Skeletal muscle tissue (tissue), 4 donors: ENCODE data around the gene HDAC3. TPM values are rescaled to one million over a fixed set of nuclear protein-coding genes. Genes with fewer than 3 reads are reported as not detected.
"Not testable (repeated sequence)": the region's sequence is repeated elsewhere in the genome, so short reads cannot be mapped to it uniquely, and the experiment has no call there.

ENCODE experiments used
- H3K27ac ChIP-seq: one replicate; pipeline ENCODE4 v1.7.0; 2013; ENCODE audit warnings: mild to moderate bottlenecking, low read depth, low read length, inconsistent platforms
- H3K27me3 ChIP-seq, 3 donors: one replicate each; pipeline ENCODE4 v1.7.0; 2013; ENCODE audit warnings: low read length in 3 of 3; ENCODE audit not compliant: control insufficient read depth in 3 of 3, insufficient read depth in 3 of 3
- H3K36me3 ChIP-seq, 3 donors: one replicate each; pipeline ENCODE4 v1.7.0; 2013; ENCODE audit warnings: low read length in 3 of 3; ENCODE audit not compliant: control insufficient read depth in 3 of 3, insufficient read depth in 3 of 3
- H3K4me1 ChIP-seq, 3 donors: one replicate each; pipeline ENCODE4 v1.7.0; 2013; ENCODE audit warnings: low read length in 3 of 3, mild to moderate bottlenecking in 3 of 3; ENCODE audit not compliant: control insufficient read depth in 3 of 3, insufficient read depth in 3 of 3
- H3K4me3 ChIP-seq, 3 donors: one replicate each; pipeline ENCODE4 v1.7.0; 2013; ENCODE audit warnings: low read length in 3 of 3
- H3K9ac ChIP-seq, 3 donors: one replicate each; pipeline ENCODE4 v1.7.0; 2013; ENCODE audit warnings: low read length in 3 of 3, mild to moderate bottlenecking in 3 of 3, moderate library complexity in 2 of 3, low read depth in 1 of 3
- H3K9me3 ChIP-seq, 3 donors: one replicate each; pipeline ENCODE4 v1.7.0; 2013; ENCODE audit warnings: low read length in 3 of 3; ENCODE audit not compliant: control insufficient read depth in 3 of 3
- total RNA-seq: library from RNA; depleted of rRNA; stranded (reverse); fragments of >200 nt; gene quantifications from one replicate; pipeline ENCODE4 v1.2.3, GENCODE V29; 2014
- donor health status: Osteomylitis.

The HDAC3 gene
- total RNA-seq, 1 donor from 2014 or later, result 40.7 TPM

GRCh38 chr5:141609921-141610320 is 26.7 kb downstream of the HDAC3 start:
- H3K27me3 ChIP-seq, H3K27ac ChIP-seq, H3K36me3 ChIP-seq, H3K4me3 ChIP-seq, H3K9me3 ChIP-seq, H3K9ac ChIP-seq: not testable (repeated sequence)
- peaks cover 15 to 31% (median 27%) of the 10 kb centered on the region in 3 donors for H3K4me1 ChIP-seq

- Histone ChIP-seq H3K36me3 (no peaks in the 10 kb centered on the region), H3K4me1 (peaks cover 23 to 36% (median 28%) of the 10 kb centered on the region in 3 donors), H3K27ac (no peak overlapping the region)
Observed at GRCh38 chr5:141609044-141609443, 27.6 kb downstream of the HDAC3 start.

GRCh38 chr5:141608557-141608956 is 28.1 kb downstream of the HDAC3 start:
- Histone ChIP-seq H3K27me3 (no peaks in the 10 kb centered on the region), H3K9ac (no peak overlapping the region), H3K4me1 (peaks cover 25 to 37% (median 29%) of the 10 kb centered on the region in 3 donors), H3K9me3 (no peaks in the 10 kb centered on the region), H3K27ac (no peak overlapping the region), H3K4me3 (no peak overlapping the region), H3K36me3 (no peaks in the 10 kb centered on the region)

More at GRCh38 chr5:141609044-141609443, 27.6 kb downstream of the HDAC3 start:
- no peaks in the 10 kb centered on the region for H3K27me3 ChIP-seq
- no peaks in the 10 kb centered on the region for H3K9me3 ChIP-seq
- H3K4me3 ChIP-seq, result no peak overlapping the region
- no peak overlapping the region for H3K9ac ChIP-seq

- no peak overlapping the region for H3K4me3 ChIP-seq
- peaks cover 27 to 32% (median 29%) of the 10 kb centered on the region in 3 donors for H3K4me1 ChIP-seq
- no peaks in the 10 kb centered on the region for H3K27me3 ChIP-seq
- H3K9me3 ChIP-seq, result no peaks in the 10 kb centered on the region
- H3K9ac ChIP-seq, result no peak overlapping the region
- no peak overlapping the region for H3K27ac ChIP-seq
- no peaks in the 10 kb centered on the region for H3K36me3 ChIP-seq
Observed at GRCh38 chr5:141608046-141608445, 28.6 kb downstream of the HDAC3 start.

- H3K27ac ChIP-seq, result peak overlapping the region; percentile 49
- H3K9me3 ChIP-seq, result no peaks in the 10 kb centered on the region
- H3K9ac ChIP-seq, result peak overlapping the region in 1 of 3 donors; percentile 13
- no peaks in the 10 kb centered on the region for H3K36me3 ChIP-seq
- peaks cover 23 to 35% (median 24%) of the 10 kb centered on the region in 3 donors for H3K4me1 ChIP-seq
- peak overlapping the region in 1 of 3 donors; percentile 1 for H3K4me3 ChIP-seq
- H3K27me3 ChIP-seq, result no peaks in the 10 kb centered on the region
Observed at GRCh38 chr5:141605523-141606277, 30.9 kb downstream of the HDAC3 start.

- H3K9me3 ChIP-seq, result no peaks in the 10 kb centered on the region
- H3K27me3 ChIP-seq, result no peaks in the 10 kb centered on the region
- no peak overlapping the region for H3K9ac ChIP-seq
- H3K27ac ChIP-seq, result peak overlapping the region; percentile 65
- H3K4me3 ChIP-seq, result no peak overlapping the region
- peaks cover 36 to 51% (median 39%) of the 10 kb centered on the region in 3 donors for H3K4me1 ChIP-seq
- H3K36me3 ChIP-seq, result no peaks in the 10 kb centered on the region
Observed at GRCh38 chr5:141603923-141604717, 32.5 kb downstream of the HDAC3 start.

- H3K27ac ChIP-seq, result peak overlapping the region; percentile 9
- no peaks in the 10 kb centered on the region for H3K9me3 ChIP-seq
- peaks cover 36 to 56% (median 42%) of the 10 kb centered on the region in 3 donors for H3K4me1 ChIP-seq
- no peaks in the 10 kb centered on the region for H3K27me3 ChIP-seq
- no peaks in the 10 kb centered on the region for H3K36me3 ChIP-seq
- no peak overlapping the region for H3K4me3 ChIP-seq
- H3K9ac ChIP-seq, result no peak overlapping the region
Observed at GRCh38 chr5:141602606-141603005, 34.0 kb downstream of the HDAC3 start.

- Histone ChIP-seq H3K27ac (peak overlapping the region; percentile 95), H3K36me3 (peaks cover 0 to 4% (median 2%) of the 10 kb centered on the region in 3 donors), H3K9ac (peak overlapping the region; percentile 14 to 63 (median 18)), H3K9me3 (no peaks in the 10 kb centered on the region), H3K27me3 (no peaks in the 10 kb centered on the region), H3K4me1 (peaks cover 24 to 42% (median 33%) of the 10 kb centered on the region in 3 donors), H3K4me3 (peak overlapping the region in 2 of 3 donors; percentile 1 to 24)
Observed at GRCh38 chr5:141598391-141599345, 38.0 kb downstream of the HDAC3 start.

GRCh38 chr5:141597814-141598213 is 38.8 kb downstream of the HDAC3 start:
- Histone ChIP-seq H3K27ac (peak overlapping the region; percentile 58), H3K9ac (peak overlapping the region in 1 of 3 donors; percentile 21), H3K4me1 (peaks cover 28 to 40% (median 30%) of the 10 kb centered on the region in 3 donors), H3K36me3 (peaks cover 0 to 4% (median 2%) of the 10 kb centered on the region in 3 donors), H3K27me3 (no peaks in the 10 kb centered on the region), H3K9me3 (no peaks in the 10 kb centered on the region), H3K4me3 (no peak overlapping the region)
